ENCODE data around the gene MEGF11.

- TF ChIP-seq CTCF (IDR thresholded peaks at IDR 0.05): no peak
- TF ChIP-seq POLR2A (IDR thresholded peaks at IDR 0.05): no peak
These were observed 268.2 kb downstream of the MEGF11 start for GRCh38 chr15:65985387-65985786.
